GM23338 (cell line): ENCODE results near the gene ZNF366. TPM values are rescaled to one million over a fixed set of nuclear protein-coding genes. Genes with fewer than 3 reads are reported as not detected.

Experiments
- ATAC-seq: fragments of 200-7000 bp; cut with Tn5 transposase; 3 replicates; pipeline ENCODE4 v1.9.1; 2020
- DNase-seq: peaks from one replicate; pipeline ENCODE4 v3.0.0-alpha.2; 2015; ENCODE audit warnings: low spot score
- H2AFZ ChIP-seq: fragments of 200-600 bp; sonication (generic); 2 replicates; pipeline ENCODE4 v1.8.0; 2016; ENCODE audit warnings: antibody characterized with exemption, mild to moderate bottlenecking, moderate library complexity
- H3F3A ChIP-seq: fragments of 200-600 bp; sonication (generic); replicated peaks from 2 replicates; pipeline ENCODE4 v1.8.0; 2017; ENCODE audit warnings: antibody characterized with exemption, mixed run types, low read depth
- H3K27ac ChIP-seq: fragments of 200-600 bp; sonication (generic); 2 replicates; pipeline ENCODE4 v1.6.1; 2016; ENCODE audit warnings: low read depth
- H3K27me3 ChIP-seq: fragments of 200-600 bp; sonication (generic); 2 replicates; pipeline ENCODE4 v1.8.0; 2016; ENCODE audit warnings: mild to moderate bottlenecking, mixed run types, moderate library complexity; ENCODE audit not compliant: insufficient read depth
- H3K36me3 ChIP-seq: fragments of 200-600 bp; sonication (generic); 2 replicates; pipeline ENCODE4 v1.8.0; 2016; ENCODE audit warnings: mild to moderate bottlenecking; ENCODE audit not compliant: insufficient read depth
- H3K4me1 ChIP-seq: fragments of 200-600 bp; sonication (generic); 2 replicates; pipeline ENCODE4 v1.8.0; 2016; ENCODE audit warnings: mild to moderate bottlenecking, moderate library complexity; ENCODE audit not compliant: insufficient read depth
- H3K4me2 ChIP-seq: fragments of 200-600 bp; sonication (generic); 2 replicates; pipeline ENCODE4 v1.7.1; 2017; ENCODE audit warnings: mixed run types
- H3K4me3 ChIP-seq: fragments of 200-600 bp; sonication (generic); 2 replicates; pipeline ENCODE4 v1.6.1; 2016; ENCODE audit warnings: mixed run types
- H3K79me2 ChIP-seq: fragments of 200-600 bp; sonication (generic); replicated peaks from 2 replicates; pipeline ENCODE4 v1.8.0; 2017; ENCODE audit warnings: mild to moderate bottlenecking; ENCODE audit not compliant: insufficient read depth
- H3K9me2 ChIP-seq: fragments of 200-600 bp; sonication (generic); 2 replicates; pipeline ENCODE4 v1.8.0; 2017; ENCODE audit not compliant: insufficient read depth
- H4K20me1 ChIP-seq: fragments of 200-600 bp; sonication (generic); replicated peaks from 2 replicates; pipeline ENCODE4 v1.8.0; 2017; ENCODE audit warnings: mild to moderate bottlenecking; ENCODE audit not compliant: insufficient read depth
- H3K27ac Mint-ChIP-seq: 2 replicates; pipeline ENCODE4 v1.8.0; 2020; ENCODE audit warnings: inconsistent platforms, mild to moderate bottlenecking, moderate library complexity, mixed read lengths
- H3K27me3 Mint-ChIP-seq: 3 replicates; pipeline ENCODE4 v1.8.0; 2022; ENCODE audit warnings: low read depth, mild to moderate bottlenecking, moderate library complexity, mixed read lengths, inconsistent platforms; ENCODE audit not compliant: insufficient read depth, poor library complexity
- H3K36me3 Mint-ChIP-seq: 3 replicates; pipeline ENCODE4 v1.8.0; 2021; ENCODE audit warnings: low read depth, mild to moderate bottlenecking, inconsistent platforms, moderate library complexity, mixed read lengths
- H3K4me1 Mint-ChIP-seq: 3 replicates; pipeline ENCODE4 v1.8.0; 2020; ENCODE audit warnings: mild to moderate bottlenecking, inconsistent platforms, mixed read lengths
- H3K4me3 Mint-ChIP-seq: 3 replicates; pipeline ENCODE4 v1.8.0; 2021; ENCODE audit warnings: moderate library complexity, mild to moderate bottlenecking, inconsistent platforms, mixed read lengths
- H3K9me3 Mint-ChIP-seq: 3 replicates; pipeline ENCODE4 v1.8.0; 2020; ENCODE audit warnings: moderate library complexity, mild to moderate bottlenecking, inconsistent platforms, mixed read lengths
- CREB1 ChIP-seq: fragments of 250-450 bp; sonication (Bioruptor Pico); IDR thresholded peaks from 2 replicates; pipeline ENCODE4 v1.5.0; 2020; ENCODE audit warnings: low read depth, mild to moderate bottlenecking, moderate library complexity
- CTCF ChIP-seq, 2 experiments: fragments of 200-600 bp in 1 of 2; sonication (generic) in 1 of 2; conservative IDR thresholded peaks; 2 replicates each; pipeline versions ENCODE4 v1.5.1 to v1.6.1; 2016 to 2017; ENCODE audit warnings: antibody characterized with exemption in 2 of 2, low read depth in 2 of 2, mild to moderate bottlenecking in 2 of 2, moderate library complexity in 1 of 2
- ETS1 ChIP-seq: IDR thresholded peaks from 2 replicates; pipeline ENCODE4 v1.6.1; 2016; ENCODE audit warnings: antibody characterized with exemption
- EZH2 ChIP-seq: fragments of 200-600 bp; sonication (generic); IDR thresholded peaks from one replicate; pipeline ENCODE4 v1.8.0; 2017; ENCODE audit warnings: antibody characterized with exemption, mild to moderate bottlenecking, low read depth; ENCODE audit not compliant: unreplicated experiment
- EZH2phosphoT487 ChIP-seq: fragments of 200-600 bp; sonication (generic); IDR thresholded peaks from one replicate; pipeline ENCODE4 v1.8.1; 2018; ENCODE audit warnings: antibody characterized with exemption; ENCODE audit not compliant: unreplicated experiment
- JUNB ChIP-seq: IDR thresholded peaks from one replicate; pipeline ENCODE4 v1.6.1; 2016; ENCODE audit warnings: antibody characterized with exemption; ENCODE audit not compliant: unreplicated experiment
- NANOG ChIP-seq: IDR thresholded peaks from 2 replicates; pipeline ENCODE4 v1.6.1; 2016; ENCODE audit warnings: antibody characterized with exemption, borderline replicate concordance
- POLR2AphosphoS5 ChIP-seq: IDR thresholded peaks from 2 replicates; pipeline ENCODE4 v1.6.1; 2016; ENCODE audit warnings: antibody characterized with exemption, low read depth
- REST ChIP-seq: IDR thresholded peaks from one replicate; pipeline ENCODE4 v1.6.1; 2018; ENCODE audit warnings: antibody characterized with exemption; ENCODE audit not compliant: unreplicated experiment
- STAT1 ChIP-seq: IDR thresholded peaks from one replicate; pipeline ENCODE4 v1.6.1; 2016; ENCODE audit warnings: antibody characterized with exemption; ENCODE audit not compliant: unreplicated experiment
- ZNF114 ChIP-seq: fragments of 250-450 bp; sonication (Bioruptor Pico); IDR thresholded peaks from 2 replicates; pipeline ENCODE4 v1.5.0; 2020; ENCODE audit warnings: mild to moderate bottlenecking, moderate library complexity
- ZNF331 ChIP-seq: fragments of 250-450 bp; sonication (Bioruptor Pico); IDR thresholded peaks from 2 replicates; pipeline ENCODE4 v1.5.0; 2020; ENCODE audit warnings: low read depth, mild to moderate bottlenecking, moderate library complexity
- ZNF462 ChIP-seq: fragments of 250-450 bp; sonication (Bioruptor Pico); IDR thresholded peaks from 2 replicates; pipeline ENCODE4 v1.5.0; 2020; ENCODE audit warnings: mild to moderate bottlenecking, moderate library complexity
- polyA plus RNA-seq: library from polyadenylated mRNA; unstranded; fragments of >200 nt; fragmentation: Nextera tagmentation; extraction: Ambion mirVana; gene quantifications from 2 replicates; pipeline ENCODE4 v1.2.1, GENCODE V29; 2016
- total RNA-seq: library from RNA; depleted of rRNA; stranded (reverse); fragments of >200 nt; shearing (Covaris generic); gene quantifications from 2 replicates; pipeline ENCODE4 v1.2.3, GENCODE V29; 2014

The ZNF366 gene
- total and polyA plus RNA-seq, 2 experiments from 2014 or later = not detected

- H3K4me2 ChIP-seq = no peak overlapping the region
- DNase-seq = no peak
- H3F3A ChIP-seq = no peaks in the 10 kb centered on the region
- Mint-ChIP-seq H3K27me3 (peaks cover 7% of the 10 kb centered on the region), H3K36me3 (no peaks in the 10 kb centered on the region), H3K4me3 (no peak overlapping the region), H3K27ac (no peak overlapping the region), H3K9me3 (no peaks in the 10 kb centered on the region), H3K4me1 (peaks cover 12% of the 10 kb centered on the region)
- no peak overlapping the region for H3K27ac ChIP-seq
- no peaks in the 10 kb centered on the region for H3K4me1 ChIP-seq
- H3K27me3 ChIP-seq = no peaks in the 10 kb centered on the region
- no peaks in the 10 kb centered on the region for H3K79me2 ChIP-seq
- H3K4me3 ChIP-seq = no peak overlapping the region
- no peaks in the 10 kb centered on the region for H4K20me1 ChIP-seq
- H3K9me2 ChIP-seq = peaks cover 22% of the 10 kb centered on the region
- ATAC-seq = no peak
- H3K36me3 ChIP-seq = no peaks in the 10 kb centered on the region
- TF ChIP-seq EZH2phosphoT487 (no peak), NANOG (no peak), POLR2AphosphoS5 (no peak), EZH2 (no peak), ZNF331 (CRISPR knock-in tag) (no peak), CTCF (conservative IDR thresholded peaks at IDR 0.05; ENCODE audit: low read depth in 2 of 2) (no peak), ZNF462 (CRISPR knock-in tag) (no peak), REST (no peak), JUNB (no peak), ZNF114 (CRISPR knock-in tag) (no peak), STAT1 (no peak), ETS1 (no peak), CREB1 (CRISPR knock-in tag) (no peak)
- no peak overlapping the region for H2AFZ ChIP-seq
These were observed 52.2 kb downstream of the ZNF366 start for GRCh38 chr5:72454996-72455395.
